Neural cell (in vitro differentiated cells): ENCODE measurements around the gene TMEM131.

Experiments
- CTCF ChIP-seq: fragments of 450-650 bp; IDR thresholded peaks from 2 replicates; pipeline ENCODE4 v1.5.1; 2014; ENCODE audit warnings: antibody characterized with exemption, mild to moderate bottlenecking, moderate library complexity; ENCODE audit not compliant: poor library complexity, severe bottlenecking
- EZH2 ChIP-seq: fragments of 200-600, 300-800 bp; shearing (Covaris generic), sonication (generic); IDR thresholded peaks from 2 replicates; pipeline ENCODE4 v1.6.1; 2014; ENCODE audit warnings: antibody characterized with exemption, low read length, borderline replicate concordance, mild to moderate bottlenecking; ENCODE audit not compliant: insufficient read depth, poor library complexity, severe bottlenecking
- RAD21 ChIP-seq: fragments of 450-650 bp; conservative IDR thresholded peaks from 2 replicates; pipeline ENCODE4 v1.6.1; 2014; ENCODE audit warnings: antibody characterized with exemption, mild to moderate bottlenecking, moderate library complexity
- TAF1 ChIP-seq: IDR thresholded peaks from 2 replicates; pipeline ENCODE4 v1.6.1; 2012; ENCODE audit warnings: low read depth

- TF ChIP-seq RAD21: peak; percentile 42
- TF ChIP-seq CTCF: peak; percentile 13
- no peak for TF ChIP-seq EZH2
- peak; percentile 86 for TF ChIP-seq TAF1
These were observed at the start of gene TMEM131 for GRCh38 chr2:97995734-97996624.
